Karpas-422 (cell line): ENCODE results near the gene NCF2. TPM values are rescaled to one million over a fixed set of nuclear protein-coding genes. Genes with fewer than 3 reads are reported as not detected.

Experiments used
- DNase-seq: peaks from one replicate; pipeline ENCODE4 v3.0.0-alpha.2; 2015
- H2AFZ ChIP-seq: fragments of 200-600 bp; sonication (generic); 2 replicates; pipeline ENCODE4 v1.6.1; 2014; ENCODE audit warnings: antibody characterized with exemption, low read length, mixed read lengths
- H3K27ac ChIP-seq: fragments of 200-600 bp; sonication (generic); 2 replicates; pipeline ENCODE4 v1.5.1; 2014; ENCODE audit warnings: mild to moderate bottlenecking, low read length, moderate library complexity
- H3K27me3 ChIP-seq: fragments of 200-600 bp; sonication (generic); 2 replicates; pipeline ENCODE4 v1.6.1; 2014; ENCODE audit warnings: low read length, mixed read lengths
- H3K36me3 ChIP-seq: fragments of 200-600 bp; sonication (generic); 2 replicates; pipeline ENCODE4 v1.6.1; 2014; ENCODE audit warnings: low read length, mixed read lengths; ENCODE audit not compliant: insufficient read depth
- H3K4me1 ChIP-seq: fragments of 200-600 bp; sonication (generic); 2 replicates; pipeline ENCODE4 v1.6.1; 2014; ENCODE audit warnings: mild to moderate bottlenecking, low read length, mixed read lengths
- H3K4me2 ChIP-seq: fragments of 200-600 bp; sonication (generic); 2 replicates; pipeline ENCODE4 v1.6.1; 2014; ENCODE audit warnings: low read length, low read depth, mild to moderate bottlenecking; ENCODE audit not compliant: poor library complexity, severe bottlenecking
- H3K4me3 ChIP-seq: fragments of 200-600 bp; sonication (generic); 2 replicates; pipeline ENCODE4 v1.5.1; 2014; ENCODE audit warnings: mild to moderate bottlenecking, antibody characterized with exemption, low read length, mixed read lengths
- H3K79me2 ChIP-seq: fragments of 200-600 bp; sonication (generic); 2 replicates; pipeline ENCODE4 v1.6.1; 2014; ENCODE audit warnings: mild to moderate bottlenecking, low read length, mixed read lengths
- H3K9ac ChIP-seq: fragments of 200-600 bp; sonication (generic); 2 replicates; pipeline ENCODE4 v1.6.0; 2014; ENCODE audit warnings: low read length
- H3K9me2 ChIP-seq: fragments of 200-600 bp; sonication (generic), shearing (Covaris generic); replicated peaks from 2 replicates; pipeline ENCODE4 v1.6.0; 2014; ENCODE audit warnings: mild to moderate bottlenecking, low read length, moderate library complexity; ENCODE audit not compliant: insufficient read depth
- H3K9me3 ChIP-seq: fragments of 300-700, 200-600 bp; sonication (generic); 2 replicates; pipeline ENCODE4 v1.6.1; 2014; ENCODE audit warnings: low read length, mixed read lengths
- H4K20me1 ChIP-seq: fragments of 200-600 bp; sonication (generic); 2 replicates; pipeline ENCODE4 v1.6.1; 2014; ENCODE audit warnings: mild to moderate bottlenecking, antibody characterized with exemption, low read length, low read depth; ENCODE audit not compliant: insufficient read depth
- total RNA-seq: library from RNA; depleted of rRNA; stranded (reverse); fragments of >200 nt; shearing (Covaris generic); gene quantifications from 2 replicates; pipeline ENCODE4 v1.2.3, GENCODE V29; 2014; ENCODE audit warnings: low replicate concordance

Gene NCF2
- total RNA-seq, 1 experiment from 2014 or later, result 7.0 TPM

DNA sequence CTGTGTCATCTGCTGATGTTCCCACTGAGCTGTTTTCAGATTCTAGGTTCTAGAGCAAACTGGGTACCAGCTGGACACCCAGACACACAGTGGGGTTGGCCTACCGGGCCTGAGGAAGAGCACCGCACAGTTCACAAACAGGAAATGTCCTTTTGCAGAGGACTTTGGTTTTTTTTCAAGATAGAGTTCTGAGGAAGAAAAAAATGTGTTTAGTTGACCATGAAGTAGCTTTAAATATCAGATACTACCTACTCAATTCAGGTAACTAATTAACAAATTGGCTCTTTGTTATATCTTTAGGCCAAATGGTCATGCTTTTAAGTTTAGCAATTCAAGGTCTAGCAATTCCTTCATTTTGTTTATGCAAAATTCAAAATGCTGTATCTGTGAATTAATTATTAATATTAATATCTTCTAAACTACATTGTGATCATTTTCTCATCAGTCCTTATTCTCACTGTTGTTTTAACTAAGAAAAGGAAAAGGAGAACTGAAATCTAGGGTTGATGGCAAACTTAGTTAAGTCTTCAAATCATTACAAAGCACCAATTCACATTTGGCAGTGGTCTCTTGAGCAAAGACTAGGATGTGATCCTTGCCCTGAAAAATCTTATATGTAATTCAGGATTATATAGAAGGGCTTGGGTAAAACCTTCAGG, 17.2 kb upstream of the NCF2 start:
- no peaks in the 10 kb centered on the region for H4K20me1 ChIP-seq
- peaks cover 41% of the 10 kb centered on the region for H3K4me1 ChIP-seq
- H3K79me2 ChIP-seq, result no peaks in the 10 kb centered on the region
- H3K4me3 ChIP-seq, result no peak overlapping the region
- H3K27ac ChIP-seq, result 0 out of 2 replicates have a peak overlapping the region, but pooled peaks have one; percentile 6
- DNase-seq, result peak; percentile 51
- H3K9me2 ChIP-seq, result no peaks in the 10 kb centered on the region
- no peaks in the 10 kb centered on the region for H3K27me3 ChIP-seq
- no peak overlapping the region for H3K4me2 ChIP-seq
- no peaks in the 10 kb centered on the region for H3K9me3 ChIP-seq
- peak overlapping the region; percentile 54; the same call in 1 of the 2 replicates for H2AFZ ChIP-seq
- no peaks in the 10 kb centered on the region for H3K36me3 ChIP-seq
- H3K9ac ChIP-seq, result no peak overlapping the region

DNA sequence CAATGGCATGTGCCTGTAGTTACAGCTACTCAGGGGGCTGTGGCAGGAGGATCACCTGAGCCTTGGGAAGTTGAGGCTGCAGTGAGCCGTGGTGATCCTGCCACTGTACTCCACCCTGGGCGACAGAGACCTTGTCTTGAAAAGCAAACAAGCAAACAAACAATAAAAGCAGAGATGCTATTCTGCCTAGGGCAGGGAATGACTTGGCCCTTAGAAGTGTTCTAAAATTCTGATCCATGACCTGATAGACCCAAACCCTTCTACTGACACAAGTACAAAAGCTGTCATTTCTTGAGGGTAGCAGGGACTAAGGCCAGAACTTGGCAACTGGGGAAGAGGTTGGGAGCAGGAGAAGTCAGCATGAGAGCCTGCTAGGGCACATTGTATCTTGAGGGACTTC, 15.6 kb upstream of the NCF2 start:
- Histone ChIP-seq H4K20me1 (no peaks in the 10 kb centered on the region), H3K27me3 (no peaks in the 10 kb centered on the region), H3K9me2 (no peaks in the 10 kb centered on the region), H3K4me2 (no peak overlapping the region), H3K36me3 (no peaks in the 10 kb centered on the region), H3K4me1 (peaks cover 41% of the 10 kb centered on the region), H3K9me3 (no peaks in the 10 kb centered on the region), H3K27ac (no peak overlapping the region), H3K79me2 (no peaks in the 10 kb centered on the region), H3K4me3 (no peak overlapping the region), H3K9ac (no peak overlapping the region), H2AFZ (no peak overlapping the region)
- no peak for DNase-seq

DNA sequence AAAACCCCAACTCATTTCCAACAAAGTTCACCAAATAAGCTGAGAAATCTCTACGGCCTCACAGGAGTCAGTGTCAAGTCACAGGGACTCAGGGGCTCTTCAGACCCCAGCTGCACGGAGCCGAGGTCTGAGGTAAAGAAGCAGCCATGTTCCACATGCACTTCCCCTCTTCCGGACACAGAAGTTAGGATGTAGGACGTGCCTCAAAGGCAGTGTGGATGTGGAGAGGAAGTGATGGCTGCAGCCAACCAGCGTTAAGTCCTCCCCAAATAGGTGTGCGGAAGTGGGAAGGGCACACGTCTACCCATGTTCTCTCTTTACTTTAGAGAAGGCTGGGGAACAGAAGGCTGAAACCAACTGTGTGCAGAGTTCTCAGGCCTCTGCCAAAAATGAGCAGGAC, 14.6 kb upstream of the NCF2 start:
- H3K4me2 ChIP-seq, result no peak overlapping the region
- H4K20me1 ChIP-seq, result no peaks in the 10 kb centered on the region
- no peaks in the 10 kb centered on the region for H3K79me2 ChIP-seq
- H3K4me3 ChIP-seq, result no peak overlapping the region
- no peak overlapping the region for H3K27ac ChIP-seq
- DNase-seq, result no peak
- H3K27me3 ChIP-seq, result no peaks in the 10 kb centered on the region
- H2AFZ ChIP-seq, result peak overlapping the region; percentile 62
- H3K9me3 ChIP-seq, result no peaks in the 10 kb centered on the region
- peaks cover 38% of the 10 kb centered on the region for H3K4me1 ChIP-seq
- H3K9me2 ChIP-seq, result no peaks in the 10 kb centered on the region
- no peaks in the 10 kb centered on the region for H3K36me3 ChIP-seq
- H3K9ac ChIP-seq, result no peak overlapping the region

DNA sequence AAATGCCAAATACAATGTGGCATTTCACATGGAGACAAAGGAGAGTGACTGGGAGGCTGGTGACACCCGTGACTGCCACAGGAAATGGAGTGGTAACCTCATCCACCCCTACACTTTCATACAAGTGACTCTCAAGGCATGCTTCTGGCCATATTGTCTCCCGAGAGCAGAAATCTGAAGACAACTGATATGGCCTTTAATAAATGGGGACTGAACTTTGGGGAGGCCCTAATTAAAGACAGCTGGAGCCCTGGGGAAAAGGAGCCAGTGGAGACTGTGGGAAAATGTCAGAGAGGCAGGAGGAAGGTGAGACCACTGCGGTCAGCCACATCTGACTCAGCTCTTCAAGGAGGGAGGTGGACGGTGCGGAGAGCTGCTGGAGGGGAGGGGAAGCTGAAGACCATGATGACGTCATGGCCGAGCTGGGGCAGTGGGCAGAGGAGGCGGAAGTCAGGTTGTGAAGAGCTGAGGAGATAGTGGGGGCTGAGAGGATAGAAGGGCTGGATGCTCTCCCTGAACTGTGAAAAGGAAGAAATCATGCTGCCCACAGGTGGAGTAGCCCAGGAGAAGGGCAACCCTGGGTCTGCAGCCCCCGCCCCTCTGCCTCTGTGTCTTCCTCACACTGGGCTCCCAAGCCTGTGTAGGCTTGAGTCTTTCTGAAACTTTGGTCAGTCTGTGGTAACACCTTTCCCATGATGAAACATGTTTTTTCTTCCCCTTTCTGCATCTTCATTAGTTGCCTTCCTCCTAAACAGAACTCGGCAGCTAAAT, 14.0 kb upstream of the NCF2 start:
- no peaks in the 10 kb centered on the region for H3K79me2 ChIP-seq
- no peak overlapping the region for H3K4me3 ChIP-seq
- no peaks in the 10 kb centered on the region for H3K36me3 ChIP-seq
- H3K27me3 ChIP-seq, result no peaks in the 10 kb centered on the region
- H4K20me1 ChIP-seq, result no peaks in the 10 kb centered on the region
- H2AFZ ChIP-seq, result peak overlapping the region; percentile 62
- no peaks in the 10 kb centered on the region for H3K9me3 ChIP-seq
- no peak overlapping the region for H3K27ac ChIP-seq
- H3K4me2 ChIP-seq, result no peak overlapping the region
- H3K4me1 ChIP-seq, result peaks cover 32% of the 10 kb centered on the region
- no peaks in the 10 kb centered on the region for H3K9me2 ChIP-seq
- DNase-seq, result no peak
- H3K9ac ChIP-seq, result no peak overlapping the region

DNA sequence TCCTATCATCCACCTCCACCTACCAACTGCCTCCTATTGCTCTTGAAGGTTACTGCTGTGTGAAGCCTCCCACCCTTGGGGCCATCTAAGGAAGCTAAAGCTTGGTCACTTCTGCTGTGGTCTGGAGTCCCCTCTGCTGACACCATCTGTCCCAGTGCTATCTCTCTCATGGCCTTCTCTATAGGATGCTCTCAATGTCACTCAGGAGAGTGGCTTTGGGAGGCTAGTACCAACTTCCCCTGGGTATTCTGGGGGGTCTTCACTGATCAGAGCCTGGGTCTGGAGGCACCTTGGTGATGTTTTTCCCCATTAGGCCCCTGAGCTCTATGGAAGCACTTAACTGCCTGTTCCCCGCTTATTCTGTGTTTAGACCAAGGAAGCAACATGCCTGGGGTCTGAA, 12.3 kb upstream of the NCF2 start:
- no peaks in the 10 kb centered on the region for H3K36me3 ChIP-seq
- peaks cover 15% of the 10 kb centered on the region for H3K4me1 ChIP-seq
- H3K9ac ChIP-seq, result no peak overlapping the region
- H3K27ac ChIP-seq, result no peak overlapping the region
- H3K9me2 ChIP-seq, result no peaks in the 10 kb centered on the region
- no peak overlapping the region for H3K4me2 ChIP-seq
- H3K9me3 ChIP-seq, result no peaks in the 10 kb centered on the region
- H3K4me3 ChIP-seq, result no peak overlapping the region
- H3K79me2 ChIP-seq, result no peaks in the 10 kb centered on the region
- no peak for DNase-seq
- no peak overlapping the region for H2AFZ ChIP-seq
- no peaks in the 10 kb centered on the region for H4K20me1 ChIP-seq
- no peaks in the 10 kb centered on the region for H3K27me3 ChIP-seq

DNA sequence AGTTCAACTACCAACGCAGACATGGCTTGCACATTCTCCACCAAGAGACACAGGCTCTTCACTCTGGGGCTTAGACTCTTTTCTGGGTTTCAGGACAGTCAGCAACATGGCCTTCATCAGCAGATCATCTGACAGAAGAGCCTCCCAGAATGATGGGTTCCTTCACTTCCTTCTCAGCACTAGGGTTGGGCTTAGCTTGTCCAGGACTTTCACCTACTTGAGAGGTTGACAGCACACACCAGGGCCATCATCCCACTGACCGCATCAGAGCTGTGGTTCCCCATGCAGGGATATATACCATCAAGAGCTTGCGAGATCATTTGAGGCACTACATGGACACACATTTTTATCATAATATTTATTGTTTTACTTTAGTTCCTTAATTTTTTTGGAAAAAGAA, 10.4 kb upstream of the NCF2 start:
- Histone ChIP-seq H3K4me2 (no peak overlapping the region), H3K9ac (no peak overlapping the region), H3K27ac (no peak overlapping the region), H3K36me3 (no peaks in the 10 kb centered on the region), H2AFZ (no peak overlapping the region), H4K20me1 (no peaks in the 10 kb centered on the region), H3K27me3 (no peaks in the 10 kb centered on the region), H3K79me2 (no peaks in the 10 kb centered on the region), H3K9me2 (no peaks in the 10 kb centered on the region), H3K9me3 (no peaks in the 10 kb centered on the region), H3K4me1 (peaks cover 10% of the 10 kb centered on the region), H3K4me3 (no peak overlapping the region)
- DNase-seq, result no peak

DNA sequence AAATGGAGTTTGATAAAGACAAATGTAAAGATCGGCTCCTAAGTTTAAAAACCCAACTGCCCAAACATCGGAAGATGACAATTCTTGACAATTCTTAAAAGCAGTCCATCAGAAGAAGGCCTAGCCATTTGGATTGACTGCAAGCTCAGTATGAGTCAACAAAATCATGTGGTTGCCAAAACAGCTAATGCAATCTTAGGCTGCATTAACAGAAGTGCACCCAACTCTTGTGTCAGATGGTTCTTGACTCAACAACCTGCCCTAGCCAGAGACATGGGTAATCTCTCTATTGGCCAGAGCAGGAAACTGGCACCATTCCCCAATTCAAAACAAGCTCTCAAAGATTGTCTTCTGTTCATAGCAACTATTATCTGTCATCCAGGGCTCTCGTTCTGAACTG, 9.9 kb upstream of the NCF2 start:
- no peaks in the 10 kb centered on the region for H3K79me2 ChIP-seq
- H2AFZ ChIP-seq, result no peak overlapping the region
- no peaks in the 10 kb centered on the region for H3K27me3 ChIP-seq
- H3K27ac ChIP-seq, result no peak overlapping the region
- H3K9me3 ChIP-seq, result no peaks in the 10 kb centered on the region
- H4K20me1 ChIP-seq, result no peaks in the 10 kb centered on the region
- H3K4me3 ChIP-seq, result no peak overlapping the region
- no peaks in the 10 kb centered on the region for H3K9me2 ChIP-seq
- no peaks in the 10 kb centered on the region for H3K36me3 ChIP-seq
- no peak overlapping the region for H3K9ac ChIP-seq
- H3K4me2 ChIP-seq, result no peak overlapping the region
- H3K4me1 ChIP-seq, result peaks cover 7% of the 10 kb centered on the region
- no peak for DNase-seq

DNA sequence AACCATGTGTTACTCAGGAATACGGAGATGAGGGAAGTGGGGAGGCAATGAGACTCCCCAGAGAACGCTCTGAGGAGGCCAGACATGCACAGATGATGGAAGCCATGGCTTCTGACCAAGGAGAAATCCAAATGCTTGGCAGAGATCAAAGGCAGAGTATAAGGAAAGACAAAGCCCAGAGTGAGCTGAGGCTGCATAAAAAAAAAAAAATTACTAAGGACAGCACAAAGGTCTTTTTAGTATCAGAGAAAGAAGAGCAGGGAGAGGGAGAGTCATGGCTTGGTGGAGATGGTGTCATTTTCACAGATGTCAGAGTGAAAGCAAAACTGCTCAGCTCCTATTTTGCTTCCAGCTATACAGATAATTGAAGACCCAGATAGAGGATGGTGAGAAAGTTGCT, 8.1 kb upstream of the NCF2 start:
- no peaks in the 10 kb centered on the region for H3K36me3 ChIP-seq
- no peak overlapping the region for H3K27ac ChIP-seq
- no peak for DNase-seq
- no peak overlapping the region for H3K4me2 ChIP-seq
- H3K9me3 ChIP-seq, result no peaks in the 10 kb centered on the region
- H3K79me2 ChIP-seq, result no peaks in the 10 kb centered on the region
- no peaks in the 10 kb centered on the region for H4K20me1 ChIP-seq
- H3K9ac ChIP-seq, result no peak overlapping the region
- no peaks in the 10 kb centered on the region for H3K27me3 ChIP-seq
- H3K4me3 ChIP-seq, result no peak overlapping the region
- no peaks in the 10 kb centered on the region for H3K9me2 ChIP-seq
- H2AFZ ChIP-seq, result no peak overlapping the region
- H3K4me1 ChIP-seq, result peaks cover 5% of the 10 kb centered on the region
